T-helper 1 cell (primary cell): ENCODE results near the gene MYOZ3.

Source experiments
- DNase-seq, 5 donors: peaks; one replicate each; pipeline ENCODE4 v3.0.0-alpha.2; 2012 to 2020

The MYOZ3 gene

GRCh38 chr5:150706776-150707390, 45.8 kb downstream of the MYOZ3 start:
- DNase-seq: no peak

- no peak for DNase-seq
Observed at GRCh38 chr5:150710165-150710564, 49.1 kb downstream of the MYOZ3 start.

DNA sequence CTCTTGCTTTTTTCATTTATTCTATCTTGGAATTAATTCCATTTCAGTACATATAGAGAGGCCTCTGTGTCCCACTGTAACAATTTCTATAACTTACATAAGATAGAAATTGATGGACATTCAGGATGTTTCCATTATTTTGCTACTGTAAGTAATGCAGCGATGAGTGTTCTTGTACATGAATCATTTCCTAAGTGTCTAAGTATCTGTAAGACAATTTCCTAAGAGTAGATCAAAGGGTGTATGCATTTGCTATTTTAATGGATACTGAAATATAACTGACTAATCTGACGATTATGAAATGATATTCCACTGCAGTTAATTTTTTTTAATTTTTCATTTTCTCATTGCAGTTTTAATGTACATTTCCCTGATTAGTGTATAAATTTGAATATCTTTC, 62.8 kb downstream of the MYOZ3 start:
- DNase-seq: no peak
